ENCODE data around the gene NEK6. TPM values are rescaled to one million over a fixed set of nuclear protein-coding genes. Genes with fewer than 3 reads are reported as not detected.
A peak's percentile ranks its signal among the peaks of the same experiment; 100 is the strongest.

NEK6 gene
- total and polyA plus RNA-seq, 11 donors: 1.8 to 42.4 (median 6.4) TPM

GRCh38 chr9:124292696-124293593 is 35.2 kb downstream of the NEK6 start:
- Histone ChIP-seq H3K27me3 (no peaks in the 10 kb centered on the region), H3K4me1 (peaks cover 22 to 93% (median 72%) of the 10 kb centered on the region in 12 donors), H3K9me3 (no peaks in the 10 kb centered on the region), H3K27ac (peak overlapping the region in 1 of 12 donors; percentile 31), H3K36me3 (peaks cover 0 to 4% (median 0%) of the 10 kb centered on the region in 9 donors), H3K4me3 (no peak overlapping the region)
- DNase-seq (no peak), ATAC-seq (no peak)
- 82 to 89% (median 85%) methylated on average over 10 to 12 of the region's 12 CpGs for WGBS, 4 donors
- TF ChIP-seq POLR2A (IDR thresholded peaks at IDR 0.05) (no peak), CTCF (IDR thresholded peaks at IDR 0.05) (no peak)
- intact Hi-C loops (cut with DNase I): no loop called here

- 82 to 90% (median 87%) methylated on average over 17 of the region's 17 CpGs for WGBS, 4 donors
- H3K4me3 ChIP-seq: no peak overlapping the region
- peak overlapping the region in 1 of 12 donors; percentile 31 for H3K27ac ChIP-seq
- intact Hi-C loops (cut with DNase I): no loop called here
- DNase-seq: no peak
- peaks cover 0 to 4% (median 0%) of the 10 kb centered on the region in 9 donors for H3K36me3 ChIP-seq
- TF ChIP-seq POLR2A (IDR thresholded peaks at IDR 0.05) (no peak), CTCF (IDR thresholded peaks at IDR 0.05) (peak in 1 of 12 donors; percentile 33)
- H3K27me3 ChIP-seq: no peaks in the 10 kb centered on the region
- H3K9me3 ChIP-seq: no peaks in the 10 kb centered on the region
- H3K4me1 ChIP-seq: peaks cover 22 to 95% (median 73%) of the 10 kb centered on the region in 12 donors
- no peak for ATAC-seq
Observed at GRCh38 chr9:124293718-124294506, 36.2 kb downstream of the NEK6 start.

GRCh38 chr9:124295159-124295794 is 37.5 kb downstream of the NEK6 start:
- TF ChIP-seq POLR2A (IDR thresholded peaks at IDR 0.05) (no peak), CTCF (IDR thresholded peaks at IDR 0.05) (no peak)
- 63 to 72% (median 67%) methylated on average over 13 to 18 of the region's 18 CpGs for WGBS, 4 donors
- peak in 1 of 5 donors; percentile 65 for DNase-seq
- no peak for ATAC-seq
- H3K36me3 ChIP-seq: peaks cover 0 to under 1% (median 0%) of the 10 kb centered on the region in 9 donors
- no peaks in the 10 kb centered on the region for H3K27me3 ChIP-seq
- no peaks in the 10 kb centered on the region for H3K9me3 ChIP-seq
- no peak overlapping the region for H3K4me3 ChIP-seq
- intact Hi-C loops (cut with DNase I): no loop called here
- H3K4me1 ChIP-seq: peaks cover 22 to 93% (median 67%) of the 10 kb centered on the region in 12 donors
- H3K27ac ChIP-seq: peak overlapping the region in 1 of 12 donors; percentile 34
